Measurements from ENCODE around the gene DLX4. TPM values are rescaled to one million over a fixed set of nuclear protein-coding genes. Genes with fewer than 3 reads are reported as not detected.

DLX4 gene
- total RNA-seq, 1 donor from 2014 or later = not detected

DNA sequence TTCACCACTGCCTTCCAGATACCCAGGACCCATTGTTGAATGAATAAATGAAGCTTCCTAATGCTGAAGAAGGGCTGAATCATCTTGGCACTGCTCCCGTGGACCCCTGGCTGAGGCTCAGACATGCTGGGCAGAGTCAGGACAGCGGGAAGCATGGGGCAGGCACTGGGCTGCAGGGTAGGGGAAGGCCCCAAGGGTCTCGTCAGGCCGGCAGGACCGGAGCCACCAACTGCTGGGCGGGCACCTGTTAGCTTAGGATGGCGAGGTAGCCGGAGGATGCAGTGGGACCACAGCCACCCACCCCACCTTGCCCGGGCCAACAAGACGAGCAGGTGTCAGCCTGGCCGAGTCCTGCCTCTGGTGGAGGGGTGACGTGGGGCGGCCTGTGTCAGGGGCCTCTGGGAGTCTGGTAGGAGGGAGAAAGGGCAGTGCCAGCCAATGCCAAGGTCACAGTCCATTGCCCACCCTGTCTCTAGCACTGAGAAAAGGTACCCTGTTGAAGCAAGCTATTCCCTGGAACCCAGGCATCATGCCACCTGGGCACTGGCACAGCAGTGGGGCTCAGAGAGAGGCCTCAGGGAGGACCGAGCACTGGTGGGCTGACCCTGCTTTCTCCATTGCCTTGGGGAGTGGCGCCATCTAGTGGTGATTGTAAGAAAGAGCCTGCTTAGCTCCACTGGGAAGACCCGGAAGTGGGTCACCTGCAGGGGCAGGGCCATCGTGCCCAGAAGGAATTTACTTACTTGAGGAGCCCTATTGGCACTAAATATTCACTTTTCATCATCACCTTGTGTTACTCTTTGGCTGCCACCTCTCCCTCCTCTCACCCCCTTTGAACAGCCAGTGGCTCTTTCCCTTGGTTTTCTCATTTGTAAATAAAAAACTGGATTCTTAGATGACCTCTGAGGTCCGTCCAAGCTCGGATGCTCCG, 29.0 kb downstream of the DLX4 start:
- DNase-seq (ENCODE audit: low spot score in 2 of 2) (peak; percentile 65 to 79), FAIRE-seq (no peak)

DNA sequence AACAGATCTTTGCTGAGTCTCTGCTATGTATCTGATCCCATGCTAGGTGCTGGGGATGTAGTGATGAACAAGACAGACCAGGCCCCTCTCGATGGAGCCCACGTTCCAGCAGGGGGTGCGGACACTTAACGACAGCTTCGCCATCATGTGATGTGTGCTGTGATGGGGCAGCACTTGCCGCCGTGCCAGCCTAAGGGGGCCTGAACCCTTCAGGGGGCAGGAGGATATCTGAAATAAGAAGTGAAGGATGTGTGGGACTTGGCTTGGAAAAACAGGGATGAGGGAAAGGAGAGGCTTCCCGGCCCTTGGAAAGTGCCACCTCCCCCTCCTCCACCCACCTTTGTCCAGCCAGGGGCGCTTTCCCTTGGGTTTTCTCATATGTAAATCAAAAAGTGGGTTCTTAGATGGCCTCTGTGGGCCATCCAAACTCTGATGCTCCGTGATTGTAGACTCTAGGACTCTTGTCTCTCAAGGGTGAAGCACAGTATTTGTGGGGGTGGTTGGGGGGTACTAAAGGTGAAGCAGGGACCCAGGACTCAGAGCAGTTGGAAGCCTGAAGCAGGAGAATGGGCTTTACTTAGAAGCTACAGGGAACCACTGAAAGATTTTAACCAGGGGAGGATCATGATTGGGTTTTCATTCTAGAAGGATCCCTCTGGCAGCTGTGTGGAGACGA, 30.0 kb downstream of the DLX4 start:
- FAIRE-seq (no peak), DNase-seq (ENCODE audit: low spot score in 2 of 2) (no peak)

DNA sequence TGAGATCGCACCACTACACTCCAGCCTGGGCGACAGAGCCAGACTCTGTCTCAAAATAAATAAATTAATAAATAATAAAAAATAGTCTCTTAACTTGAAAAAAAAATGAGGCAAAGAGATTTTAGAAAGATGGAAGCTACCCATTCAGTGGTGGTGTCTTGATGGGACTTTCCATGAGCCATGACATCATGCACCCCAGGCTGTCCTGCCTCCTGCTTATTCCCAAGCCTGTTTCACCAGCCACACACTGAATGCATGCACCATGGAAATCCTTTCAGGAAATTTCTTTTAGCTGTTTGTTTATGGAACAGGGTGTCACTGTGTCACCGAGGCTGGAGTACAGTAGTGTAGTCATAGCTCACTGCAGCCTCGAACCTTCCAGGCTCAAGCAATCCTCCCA, 34.9 kb downstream of the DLX4 start:
- no peak for FAIRE-seq
- no peak for DNase-seq (ENCODE audit: low spot score in 2 of 2)

DNA sequence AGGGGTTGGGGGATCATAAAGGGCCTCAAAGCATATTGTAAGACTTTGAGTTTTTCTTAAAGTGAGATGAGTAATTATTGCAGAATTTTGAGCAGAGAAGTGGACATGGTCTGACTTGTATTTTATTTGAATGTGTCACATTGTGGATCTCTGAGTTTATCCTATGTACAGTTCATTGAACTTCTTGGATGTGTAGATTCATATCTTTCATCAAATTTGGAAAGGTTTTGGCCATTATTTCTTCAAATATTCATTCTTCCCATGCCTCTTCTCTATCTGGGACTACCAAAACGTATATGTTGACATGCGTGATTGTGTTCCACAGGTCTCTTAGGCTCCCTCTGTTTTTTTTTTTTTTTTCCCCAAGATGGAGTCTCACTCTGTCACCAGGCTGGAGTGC, 40.3 kb downstream of the DLX4 start:
- DNase-seq (ENCODE audit: low spot score in 2 of 2) (no peak), FAIRE-seq (no peak)

DNA sequence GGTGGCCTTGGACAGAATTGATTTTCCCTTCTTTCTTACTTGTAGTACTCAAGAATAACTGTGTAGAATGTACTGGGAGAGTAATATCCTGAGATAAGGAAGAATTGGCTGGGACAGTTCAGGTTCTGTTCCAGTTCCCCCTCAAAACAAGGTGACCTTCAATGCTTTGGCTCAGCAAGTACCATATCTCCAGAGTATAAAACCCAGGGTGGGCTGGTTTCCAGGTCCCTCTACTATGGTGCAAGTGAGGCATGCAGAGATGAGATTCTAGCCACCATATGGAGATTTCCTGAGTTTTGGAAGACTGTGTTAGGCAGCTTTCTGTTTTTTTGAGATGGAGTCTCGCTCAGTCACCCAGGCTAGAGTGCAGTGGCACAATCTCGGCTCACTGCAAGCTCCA, 44.1 kb downstream of the DLX4 start:
- no peak for DNase-seq (ENCODE audit: low spot score in 2 of 2)
- no peak for FAIRE-seq

DNA sequence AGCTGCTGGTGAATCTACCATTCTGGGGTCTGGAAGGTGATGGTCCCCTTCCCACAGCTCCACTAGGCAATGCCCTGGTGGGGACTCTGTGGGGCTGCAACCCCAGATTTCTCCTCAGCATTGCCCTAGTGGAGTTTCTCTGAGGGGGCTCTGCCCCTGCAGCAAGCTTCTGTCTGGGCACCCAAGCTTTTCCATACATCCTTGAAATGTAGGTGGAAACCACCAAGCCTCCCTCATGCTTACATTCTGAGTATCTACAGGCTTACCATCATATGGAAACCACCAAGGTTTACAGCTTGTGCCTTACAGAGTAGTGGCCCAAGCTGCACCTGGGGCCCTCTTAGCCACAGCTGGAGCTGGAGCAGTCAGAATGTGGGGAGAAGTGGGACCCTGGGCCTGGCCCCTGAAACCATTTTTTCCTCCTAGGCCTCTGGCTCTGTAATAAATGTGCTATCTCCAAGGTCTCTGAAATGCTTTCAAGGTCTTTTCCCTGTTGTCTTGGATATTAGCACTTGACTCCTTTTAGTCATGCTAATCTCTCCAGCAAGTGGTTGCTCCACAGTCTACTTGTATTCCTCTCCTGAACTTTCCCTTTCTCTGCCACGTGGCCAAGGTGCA, 45.6 kb downstream of the DLX4 start:
- no peak for DNase-seq (ENCODE audit: low spot score in 2 of 2)
- FAIRE-seq = no peak

DNA sequence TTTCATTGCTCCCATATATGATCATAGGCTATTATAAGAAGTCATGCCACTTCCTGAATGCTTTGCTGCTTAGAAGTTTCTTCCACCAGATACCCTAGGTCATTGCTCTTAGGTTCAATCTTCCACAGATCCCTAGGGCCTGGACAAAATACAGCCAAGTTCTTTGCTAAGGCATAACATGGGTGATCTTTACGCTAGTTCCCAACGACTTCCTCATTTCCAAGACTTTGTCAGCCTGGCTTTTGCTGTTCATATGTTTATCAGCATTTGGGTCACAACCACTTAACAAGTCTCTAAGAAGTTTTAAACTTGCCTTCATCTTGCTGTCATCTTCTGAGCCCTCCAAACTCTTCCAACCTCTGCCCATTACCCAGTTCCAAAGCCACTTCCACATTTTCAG, 46.2 kb downstream of the DLX4 start:
- FAIRE-seq = no peak

DNA sequence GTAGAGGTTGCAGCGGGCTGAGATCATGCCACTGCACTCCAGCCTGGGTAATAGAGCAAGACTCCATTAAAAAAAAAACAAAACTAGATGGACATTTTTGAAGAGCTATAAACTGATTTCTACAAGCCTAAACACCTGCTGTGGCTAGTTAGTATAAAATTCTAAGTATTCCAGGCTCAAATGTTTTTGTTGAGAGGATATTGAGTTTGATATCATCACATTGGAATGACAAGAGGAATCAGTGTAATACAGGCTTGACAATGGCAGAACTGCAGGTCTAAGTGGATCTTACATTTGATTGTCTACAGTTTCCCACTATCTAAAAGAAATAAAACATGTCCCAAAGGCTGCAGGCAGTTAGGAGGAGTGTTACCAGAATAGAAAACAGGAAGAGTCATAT, 49.9 kb downstream of the DLX4 start:
- DNase-seq (ENCODE audit: low spot score in 2 of 2) = no peak
- FAIRE-seq = no peak

More for the DNA sequence above, 46.2 kb downstream of the DLX4 start:
- DNase-seq (ENCODE audit: low spot score in 2 of 2) = no peak

DNA sequence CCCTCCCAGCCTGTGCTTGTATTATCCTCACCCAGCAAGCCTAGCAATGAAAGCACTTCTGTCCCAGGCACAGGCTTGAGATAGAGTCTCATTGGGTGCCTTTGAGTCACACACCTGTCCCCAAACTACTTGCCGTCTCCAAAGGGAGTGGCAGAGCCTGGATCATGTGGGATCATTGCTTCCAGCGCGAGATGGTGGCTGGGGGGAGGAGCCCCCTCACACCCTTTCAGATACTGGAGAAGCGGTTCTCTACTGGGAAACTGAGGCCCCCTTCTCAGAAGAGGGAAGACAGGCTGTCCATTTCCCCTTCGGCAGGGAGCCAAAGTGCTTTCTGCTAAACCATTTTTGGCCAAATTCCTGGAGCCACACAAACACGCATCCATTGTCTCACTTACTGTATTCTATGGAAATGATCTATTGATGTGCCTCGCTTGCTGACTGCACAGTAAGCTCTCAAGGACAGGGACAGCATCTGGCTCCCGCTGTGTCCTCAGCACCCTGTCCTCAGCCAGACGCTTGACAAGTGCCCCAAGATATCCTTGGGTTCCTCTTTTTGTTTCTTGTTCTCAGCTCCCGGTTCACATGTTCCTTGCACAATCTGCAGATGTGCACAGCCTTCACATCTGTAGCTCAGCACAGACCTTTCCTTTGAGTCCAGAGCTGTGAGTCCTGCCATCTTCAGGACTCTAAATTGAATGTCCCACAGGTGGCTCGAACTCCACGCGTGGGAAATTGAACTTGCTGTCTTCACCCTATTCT, 52.0 kb downstream of the DLX4 start:
- FAIRE-seq = no peak
- no peak for DNase-seq (ENCODE audit: low spot score in 2 of 2)

DNA sequence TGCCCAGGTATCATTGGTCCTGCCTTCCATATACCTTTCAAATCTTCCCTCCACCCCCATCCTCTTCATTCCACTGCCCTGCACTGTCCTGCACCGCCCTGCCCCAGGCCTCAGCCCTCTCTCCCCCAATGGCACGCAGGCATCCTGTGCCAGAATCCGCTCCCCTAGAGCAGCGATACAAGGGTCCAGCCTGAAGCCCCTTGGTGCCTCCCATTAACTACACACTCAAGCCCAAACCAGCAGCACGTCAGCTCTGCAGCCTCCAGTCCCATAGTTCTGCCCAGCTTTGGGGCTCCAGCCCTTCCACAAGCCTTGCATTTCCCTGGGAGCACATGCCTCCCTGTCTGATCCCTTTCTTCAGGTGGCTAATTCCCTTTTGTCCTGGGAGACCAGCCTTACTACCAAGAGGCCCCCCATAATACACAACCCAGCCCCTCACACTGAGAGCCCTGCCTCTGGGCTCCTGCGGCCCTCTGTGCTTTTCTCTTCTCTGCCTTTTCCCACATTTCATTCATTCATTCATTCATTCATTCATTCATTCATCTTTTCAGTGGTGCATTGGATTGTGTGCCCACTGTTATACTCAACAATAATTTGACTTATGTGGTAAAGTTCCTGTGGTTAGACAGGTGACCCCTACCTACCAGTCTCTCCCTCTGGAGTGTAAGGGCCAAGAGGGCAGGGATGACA, 52.8 kb downstream of the DLX4 start:
- DNase-seq (ENCODE audit: low spot score in 2 of 2) (no peak), FAIRE-seq (no peak)

DNA sequence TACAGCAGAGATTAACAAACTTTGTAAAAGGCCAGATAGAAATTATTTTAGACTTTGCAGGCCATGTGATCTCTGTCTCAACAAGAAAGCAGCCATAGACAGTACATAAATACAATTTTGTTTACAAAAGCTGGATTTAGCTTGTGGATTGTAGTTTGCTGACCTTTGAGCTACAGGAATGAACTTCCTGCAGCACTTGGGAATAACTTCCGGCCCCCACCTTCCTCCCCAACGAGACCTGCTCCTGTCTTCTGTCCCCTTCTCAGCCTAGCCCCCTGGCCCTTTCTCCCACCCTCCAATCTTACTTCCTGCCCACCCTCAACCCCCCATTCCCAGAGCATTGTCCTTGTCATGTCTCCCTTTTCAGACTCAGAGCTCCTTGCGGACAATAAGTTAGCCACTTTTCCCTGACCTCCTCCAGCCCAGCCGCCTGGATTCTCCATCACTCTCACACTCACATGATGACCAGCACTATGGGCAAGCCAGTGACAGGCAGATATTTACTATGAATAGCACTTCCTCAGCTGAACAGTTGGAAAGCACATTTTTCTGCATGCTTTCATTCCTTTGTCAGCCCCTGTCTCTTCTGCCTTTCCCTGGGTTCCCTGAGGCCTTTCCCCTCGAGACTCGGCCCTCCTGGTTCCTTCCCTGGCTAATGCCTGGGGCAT, 53.6 kb downstream of the DLX4 start:
- no peak for FAIRE-seq
- DNase-seq (ENCODE audit: low spot score in 2 of 2) = no peak

DNA sequence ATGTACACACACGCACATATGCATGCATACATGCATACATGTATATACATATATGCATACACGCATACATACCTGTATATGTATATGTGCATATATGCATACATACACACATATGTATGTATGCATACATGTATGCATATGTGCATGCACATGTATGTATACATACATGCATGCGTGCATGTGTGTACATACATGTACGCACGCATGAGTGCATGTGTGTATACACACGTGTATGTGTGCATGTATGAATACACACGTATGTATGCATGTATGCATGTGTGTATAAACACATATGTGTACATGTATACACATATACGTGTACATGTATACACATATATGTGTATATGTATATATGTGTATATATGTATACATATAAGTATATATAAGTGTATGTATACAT, 54.5 kb downstream of the DLX4 start:
- DNase-seq (ENCODE audit: low spot score in 2 of 2) (no peak), FAIRE-seq (no peak)

Small RNA genes within 50 kb of the gene (small RNA-seq; reads per million reads assigned to genes)
- gene RNU6-1313P = not detected

Other genes with a start within 250 kb of the DLX4 start
- gene FAM117A, start 205.1 kb upstream of the DLX4 start, total RNA-seq = 0.82 TPM
- 32.2 TPM for gene KAT7, start 180.5 kb upstream of the DLX4 start, total RNA-seq
- not detected for gene TAC4, start 121.1 kb upstream of the DLX4 start, total RNA-seq
- gene DLX3, start 26.0 kb downstream of the DLX4 start, total RNA-seq = not detected
- 20.0 TPM for gene ITGA3, start 86.9 kb downstream of the DLX4 start, total RNA-seq
- 11.8 TPM for gene PDK2, start 126.2 kb downstream of the DLX4 start, total RNA-seq
- gene SAMD14, start 161.0 kb downstream of the DLX4 start, total RNA-seq = 21.2 TPM
- gene PPP1R9B, start 181.5 kb downstream of the DLX4 start, total RNA-seq = 68.9 TPM
- gene SGCA, start 196.8 kb downstream of the DLX4 start, total RNA-seq = not detected
- gene COL1A1, start 232.4 kb downstream of the DLX4 start, total RNA-seq = 26.1 TPM

Data from frontal cortex (tissue), 4 donors.